Measurements from ENCODE around the gene PRSS27.

DNA sequence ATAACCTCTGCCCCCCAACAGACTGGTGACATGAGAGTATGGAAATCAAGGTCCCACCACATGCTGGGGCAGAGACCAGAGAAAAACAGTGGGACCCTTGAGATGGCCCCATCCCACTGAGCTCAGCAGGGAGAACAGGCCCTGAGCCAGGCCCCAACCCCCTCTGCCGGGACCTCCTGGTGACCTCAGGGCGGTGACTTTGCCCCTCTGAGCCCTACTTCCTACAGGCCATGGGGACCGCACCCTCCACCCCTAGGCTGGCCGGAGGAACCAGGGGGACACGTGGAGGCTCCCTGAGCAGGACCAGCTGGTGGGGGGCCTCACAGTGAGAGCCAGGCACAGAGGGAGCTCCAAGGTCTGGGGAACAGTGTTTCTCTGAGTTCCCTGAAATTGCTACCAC, 18.6 kb upstream of the PRSS27 start:
- TF ChIP-seq CTCF (IDR thresholded peaks at IDR 0.05), result no peak
- no peak for TF ChIP-seq POLR2A (IDR thresholded peaks at IDR 0.05)
- no peak for TF ChIP-seq POLR2AphosphoS5 (IDR thresholded peaks at IDR 0.05)
